CD4-positive, alpha-beta T cell (primary cell): ENCODE measurements around the gene LAMC2. TPM values are rescaled to one million over a fixed set of nuclear protein-coding genes. Genes with fewer than 3 reads are reported as not detected.

Experiments
- ATAC-seq: fragments of 200-7000 bp; cut with Tn5 transposase; one replicate; pipeline ENCODE4 v1.10.0; 2022; ENCODE audit warnings: mild to moderate bottlenecking; ENCODE audit not compliant: poor library complexity
- CTCF ChIA-PET: fragments of 350-600 bp; sonication (Branson Sonifier 250); formaldehyde crosslinking; loops from one replicate; lab custom pipeline; 2021; ENCODE audit warnings: antibody characterized with exemption, inconsistent platforms; lab: Charles Lee
- POLR2A ChIA-PET: fragments of 350-600 bp; sonication (Branson Sonifier 250); formaldehyde crosslinking; loops from one replicate; lab custom pipeline; 2021; ENCODE audit warnings: antibody characterized with exemption, inconsistent platforms; lab: Charles Lee
- DNase-seq, 14 experiments: peaks; one replicate each; pipeline ENCODE4 v3.0.0-alpha.2; 2013 to 2020; ENCODE audit warnings: mixed read lengths in 2 of 14
- H3K27ac ChIP-seq, 2 donors: one replicate each; pipeline versions ENCODE4 v1.5.1 to v1.7.0; 2013; ENCODE audit warnings: low read length in 2 of 2, low read depth in 1 of 2, mild to moderate bottlenecking in 1 of 2
- H3K27me3 ChIP-seq, 2 experiments: 1 replicate in 1 of 2; 2 replicates in 1 of 2; pipeline versions ENCODE4 v1.6.1 to v1.7.0; 2013; ENCODE audit warnings: low read length in 2 of 2, control low read depth in 1 of 2, mild to moderate bottlenecking in 1 of 2, moderate library complexity in 1 of 2; ENCODE audit not compliant: insufficient read depth in 2 of 2, control insufficient read depth in 1 of 2
- H3K36me3 ChIP-seq: one replicate; pipeline ENCODE4 v1.6.1; 2013; ENCODE audit warnings: low read length, control low read depth; ENCODE audit not compliant: insufficient read depth
- H3K4me1 ChIP-seq: one replicate; pipeline ENCODE4 v1.6.1; 2013; ENCODE audit warnings: low read length, control low read depth; ENCODE audit not compliant: insufficient read depth
- H3K4me3 ChIP-seq: one replicate; pipeline ENCODE4 v1.5.1; 2013; ENCODE audit warnings: mild to moderate bottlenecking, low read length, moderate library complexity
- H3K9me3 ChIP-seq, 2 experiments: 1 replicate in 1 of 2; 2 replicates in 1 of 2; pipeline versions ENCODE4 v1.6.1 to v1.7.0; 2013; ENCODE audit warnings: low read length in 2 of 2, mild to moderate bottlenecking in 2 of 2, control low read depth in 1 of 2, moderate library complexity in 1 of 2; ENCODE audit not compliant: control insufficient read depth in 1 of 2, insufficient read depth in 1 of 2
- H3K27ac Mint-ChIP-seq: one replicate; pipeline ENCODE4 v1.8.0; 2020; ENCODE audit warnings: mixed read lengths
- H3K27me3 Mint-ChIP-seq: one replicate; pipeline ENCODE4 v1.8.0; 2021; ENCODE audit warnings: mixed read lengths
- H3K36me3 Mint-ChIP-seq: one replicate; pipeline ENCODE4 v1.8.0; 2021; ENCODE audit warnings: low read depth, mixed read lengths
- H3K4me1 Mint-ChIP-seq: one replicate; pipeline ENCODE4 v1.8.0; 2021; ENCODE audit warnings: low read depth, mixed read lengths
- H3K4me3 Mint-ChIP-seq: one replicate; pipeline ENCODE4 v1.8.0; 2020; ENCODE audit warnings: mild to moderate bottlenecking, mixed read lengths
- H3K9me3 Mint-ChIP-seq: one replicate; pipeline ENCODE4 v1.8.0; 2020; ENCODE audit warnings: mixed read lengths
- CTCF ChIP-seq: fragments of 200-600 bp; IDR thresholded peaks from one replicate; pipeline ENCODE4 v1.8.0; 2022; ENCODE audit warnings: antibody characterized with exemption, mild to moderate bottlenecking
- intact Hi-C, 2 experiments: fragments of 100-400 bp; cut with DNase I in 1 of 2; cut with micrococcal nuclease in 1 of 2; formaldehyde crosslinking; loops; one replicate each; pipeline versions ENCODE4 v1.15.1 to v1.9.0; 2023 to 2025; cut with DNase I, micrococcal nuclease
- total RNA-seq, 174 experiments: library from RNA in 2 of 174; stranded (reverse) in 2 of 174; gene quantifications; one replicate each; pipeline ENCODE4 v1.2.3 and lab custom pipeline; 2021 to 2026

Gene LAMC2
- total RNA-seq, 2 experiments from 2014 or later = not detected

- TF ChIP-seq CTCF = no peak
- Histone ChIP-seq H3K4me3 (no peak overlapping the region), H3K9me3 (no peaks in the 10 kb centered on the region), H3K4me1 (peaks cover 14% of the 10 kb centered on the region), H3K36me3 (no peaks in the 10 kb centered on the region), H3K27me3 (peaks cover 0 to 2% of the 10 kb centered on the region in 2 experiments), H3K27ac (no peak overlapping the region)
- Mint-ChIP-seq H3K4me1 (peaks cover 27% of the 10 kb centered on the region), H3K36me3 (no peaks in the 10 kb centered on the region), H3K27ac (peak overlapping the region; percentile 56), H3K4me3 (no peak overlapping the region), H3K27me3 (peaks cover 6% of the 10 kb centered on the region), H3K9me3 (no peaks in the 10 kb centered on the region)
- intact Hi-C loops = no loop called here
- CTCF ChIA-PET = no interaction called here
- POLR2A ChIA-PET = no interaction called here
- no peak for DNase-seq
- no peak for ATAC-seq
Measured at GRCh38 chr1:183218027-183218618, 32.1 kb downstream of the LAMC2 start.

GRCh38 chr1:183218971-183219615, 33.0 kb downstream of the LAMC2 start:
- peaks cover 27% of the 10 kb centered on the region for H3K4me1 Mint-ChIP-seq
- Histone ChIP-seq H3K27me3 (peaks cover 0 to 4% of the 10 kb centered on the region in 2 experiments), H3K4me3 (no peak overlapping the region), H3K4me1 (peaks cover 14% of the 10 kb centered on the region), H3K27ac (no peak overlapping the region), H3K36me3 (no peaks in the 10 kb centered on the region), H3K9me3 (no peaks in the 10 kb centered on the region)
- peak; percentile 90 for ATAC-seq
- H3K27ac Mint-ChIP-seq = peak overlapping the region; percentile 56
- POLR2A ChIA-PET = no interaction called here
- peaks cover 5% of the 10 kb centered on the region for H3K27me3 Mint-ChIP-seq
- H3K9me3 Mint-ChIP-seq = no peaks in the 10 kb centered on the region
- CTCF ChIA-PET = no interaction called here
- no peak overlapping the region for H3K4me3 Mint-ChIP-seq
- H3K36me3 Mint-ChIP-seq = no peaks in the 10 kb centered on the region
- intact Hi-C loops = no loop called here
- peak; percentile 5 to 82 (median 54) for DNase-seq
- no peak for TF ChIP-seq CTCF

- H3K9me3 ChIP-seq = no peaks in the 10 kb centered on the region
- CTCF ChIA-PET = no interaction called here
- TF ChIP-seq CTCF = no peak
- Mint-ChIP-seq H3K4me3 (no peak overlapping the region), H3K27ac (peak overlapping the region; percentile 1), H3K36me3 (no peaks in the 10 kb centered on the region), H3K4me1 (peaks cover 27% of the 10 kb centered on the region), H3K9me3 (no peaks in the 10 kb centered on the region), H3K27me3 (peaks cover under 1% of the 10 kb centered on the region)
- no peaks in the 10 kb centered on the region for H3K36me3 ChIP-seq
- peaks cover 0 to 4% of the 10 kb centered on the region in 2 experiments for H3K27me3 ChIP-seq
- H3K4me3 ChIP-seq = no peak overlapping the region
- peaks cover 14% of the 10 kb centered on the region for H3K4me1 ChIP-seq
- POLR2A ChIA-PET = no interaction called here
- DNase-seq (no peak), ATAC-seq (no peak)
- no peak overlapping the region for H3K27ac ChIP-seq
- intact Hi-C loops = no loop called here
Measured at GRCh38 chr1:183219616-183220009, 33.5 kb downstream of the LAMC2 start.
